Measurements from ENCODE around the gene SMAGP.
A peak's percentile ranks its signal among the peaks of the same experiment; 100 is the strongest.
"Not testable (repeated sequence)": the region's sequence is repeated elsewhere in the genome, so short reads cannot be mapped to it uniquely, and the experiment has no call there.

Gene SMAGP

GRCh38 chr12:51269174-51270066 lies 795 bp downstream of the SMAGP start:
- Histone ChIP-seq H4K8ac (ENCODE audit: low read depth, low read length) (no peak overlapping the region), H2BK120ac (ENCODE audit: low read depth, low read length) (peak overlapping the region; percentile 75), H2BK5ac (ENCODE audit: low read length) (no peak overlapping the region), H3K9ac (ENCODE audit: low read length) (peak overlapping the region; percentile 56), H3K79me1 (ENCODE audit: low read length) (no peaks in the 10 kb centered on the region), H2BK15ac (replicated peaks; ENCODE audit: low read depth) (peak overlapping the region; percentile 37), H3K4me3 (ENCODE audit: low read length) (no peak overlapping the region), H2AK5ac (ENCODE audit: low read length) (no peak overlapping the region), H3K18ac (ENCODE audit: low read length) (peak overlapping the region; percentile 95), H3K56ac (ENCODE audit: low read length) (peak overlapping the region; percentile 88), H3K27ac (ENCODE audit: low read depth, low read length) (no peak overlapping the region), H3K4me1 (ENCODE audit: control insufficient read depth, low read depth, low read length) (no peaks in the 10 kb centered on the region), H3K27me3 (ENCODE audit: insufficient read depth, low read length, poor library complexity) (no peaks in the 10 kb centered on the region), H3K4me2 (ENCODE audit: low read length) (peak overlapping the region; percentile 53), H3K23ac (ENCODE audit: low read length) (no peak overlapping the region), H3K79me2 (ENCODE audit: control insufficient read depth, insufficient read depth, low read length) (no peaks in the 10 kb centered on the region), H3K36me3 (ENCODE audit: control insufficient read depth, insufficient read depth, low read length) (no peaks in the 10 kb centered on the region), H3K4ac (ENCODE audit: low read depth, low read length) (peak overlapping the region; percentile 78), H4K5ac (ENCODE audit: low read length) (no peak overlapping the region)
- DNase-seq = peak; percentile 91
- WGBS (ENCODE audit: extremely low coverage, insufficient coverage, low lambda C conversion rate) = no CpG with 5 or more reads among the region's 59 CpGs

- no peak overlapping the region for H3K4me3 ChIP-seq (ENCODE audit: low read length)
- no peak overlapping the region for H3K23ac ChIP-seq (ENCODE audit: low read length)
- H3K79me2 ChIP-seq (ENCODE audit: control insufficient read depth, insufficient read depth, low read length) = no peaks in the 10 kb centered on the region
- no peak overlapping the region for H3K4me2 ChIP-seq (ENCODE audit: low read length)
- H3K9ac ChIP-seq (ENCODE audit: low read length) = no peak overlapping the region
- no peak overlapping the region for H3K4ac ChIP-seq (ENCODE audit: low read depth, low read length)
- no peak overlapping the region for H3K27ac ChIP-seq (ENCODE audit: low read depth, low read length)
- no peak overlapping the region for H3K56ac ChIP-seq (ENCODE audit: low read length)
- no peak overlapping the region for H2AK5ac ChIP-seq (ENCODE audit: low read length)
- H3K27me3 ChIP-seq (ENCODE audit: insufficient read depth, low read length, poor library complexity) = no peaks in the 10 kb centered on the region
- no peak overlapping the region for H4K8ac ChIP-seq (ENCODE audit: low read depth, low read length)
- no peak overlapping the region for H2BK120ac ChIP-seq (ENCODE audit: low read depth, low read length)
- no peak overlapping the region for H4K5ac ChIP-seq (ENCODE audit: low read length)
- no peaks in the 10 kb centered on the region for H3K4me1 ChIP-seq (ENCODE audit: control insufficient read depth, low read depth, low read length)
- H3K79me1 ChIP-seq (ENCODE audit: low read length) = no peaks in the 10 kb centered on the region
- H2BK15ac ChIP-seq (replicated peaks; ENCODE audit: low read depth) = no peak overlapping the region
- no peaks in the 10 kb centered on the region for H3K36me3 ChIP-seq (ENCODE audit: control insufficient read depth, insufficient read depth, low read length)
- no peak for DNase-seq
- H2BK5ac ChIP-seq (ENCODE audit: low read length) = no peak overlapping the region
- no peak overlapping the region for H3K18ac ChIP-seq (ENCODE audit: low read length)
These were observed 5.2 kb downstream of the SMAGP start for GRCh38 chr12:51265024-51265423.

GRCh38 chr12:51264297-51264696 lies 5.9 kb downstream of the SMAGP start:
- H3K23ac ChIP-seq (ENCODE audit: low read length) = no peak overlapping the region
- no peak overlapping the region for H4K8ac ChIP-seq (ENCODE audit: low read depth, low read length)
- H4K5ac ChIP-seq (ENCODE audit: low read length) = no peak overlapping the region
- no peak overlapping the region for H3K56ac ChIP-seq (ENCODE audit: low read length)
- no peak for DNase-seq
- no peak overlapping the region for H3K9ac ChIP-seq (ENCODE audit: low read length)
- no peak overlapping the region for H3K4me3 ChIP-seq (ENCODE audit: low read length)
- no peak overlapping the region for H2BK5ac ChIP-seq (ENCODE audit: low read length)
- no peak overlapping the region for H2AK5ac ChIP-seq (ENCODE audit: low read length)
- no peak overlapping the region for H3K4me2 ChIP-seq (ENCODE audit: low read length)
- no peaks in the 10 kb centered on the region for H3K27me3 ChIP-seq (ENCODE audit: insufficient read depth, low read length, poor library complexity)
- WGBS (ENCODE audit: extremely low coverage, insufficient coverage, low lambda C conversion rate) = no CpG with 5 or more reads among the region's 5 CpGs
- H3K79me1 ChIP-seq (ENCODE audit: low read length) = no peaks in the 10 kb centered on the region
- H3K18ac ChIP-seq (ENCODE audit: low read length) = no peak overlapping the region
- H3K79me2 ChIP-seq (ENCODE audit: control insufficient read depth, insufficient read depth, low read length) = no peaks in the 10 kb centered on the region
- H3K36me3 ChIP-seq (ENCODE audit: control insufficient read depth, insufficient read depth, low read length) = no peaks in the 10 kb centered on the region
- no peak overlapping the region for H3K4ac ChIP-seq (ENCODE audit: low read depth, low read length)
- no peak overlapping the region for H3K27ac ChIP-seq (ENCODE audit: low read depth, low read length)
- no peak overlapping the region for H2BK15ac ChIP-seq (replicated peaks; ENCODE audit: low read depth)
- no peak overlapping the region for H2BK120ac ChIP-seq (ENCODE audit: low read depth, low read length)
- no peaks in the 10 kb centered on the region for H3K4me1 ChIP-seq (ENCODE audit: control insufficient read depth, low read depth, low read length)

- H3K9ac ChIP-seq (ENCODE audit: low read length) = no peak overlapping the region
- H3K4me2 ChIP-seq (ENCODE audit: low read length) = no peak overlapping the region
- H3K18ac ChIP-seq (ENCODE audit: low read length) = no peak overlapping the region
- H3K4me3 ChIP-seq (ENCODE audit: low read length) = no peak overlapping the region
- H2BK15ac ChIP-seq (replicated peaks; ENCODE audit: low read depth) = no peak overlapping the region
- H3K79me1 ChIP-seq (ENCODE audit: low read length) = no peaks in the 10 kb centered on the region
- no peaks in the 10 kb centered on the region for H3K4me1 ChIP-seq (ENCODE audit: control insufficient read depth, low read depth, low read length)
- DNase-seq = no peak
- H3K56ac ChIP-seq (ENCODE audit: low read length) = no peak overlapping the region
- H3K79me2 ChIP-seq (ENCODE audit: control insufficient read depth, insufficient read depth, low read length) = no peaks in the 10 kb centered on the region
- H2AK5ac ChIP-seq (ENCODE audit: low read length) = no peak overlapping the region
- no peak overlapping the region for H4K5ac ChIP-seq (ENCODE audit: low read length)
- no peak overlapping the region for H3K23ac ChIP-seq (ENCODE audit: low read length)
- H3K27me3 ChIP-seq (ENCODE audit: insufficient read depth, low read length, poor library complexity) = no peaks in the 10 kb centered on the region
- H4K8ac ChIP-seq (ENCODE audit: low read depth, low read length) = no peak overlapping the region
- H3K36me3 ChIP-seq (ENCODE audit: control insufficient read depth, insufficient read depth, low read length) = no peaks in the 10 kb centered on the region
- H3K4ac ChIP-seq (ENCODE audit: low read depth, low read length) = no peak overlapping the region
- no peak overlapping the region for H3K27ac ChIP-seq (ENCODE audit: low read depth, low read length)
- no peak overlapping the region for H2BK120ac ChIP-seq (ENCODE audit: low read depth, low read length)
- no peak overlapping the region for H2BK5ac ChIP-seq (ENCODE audit: low read length)
- WGBS (ENCODE audit: extremely low coverage, insufficient coverage, low lambda C conversion rate) = no CpG with 5 or more reads among the region's 3 CpGs
These were observed 6.9 kb downstream of the SMAGP start for GRCh38 chr12:51263341-51263740.

- H4K8ac ChIP-seq (ENCODE audit: low read depth, low read length) = no peak overlapping the region
- H3K18ac ChIP-seq (ENCODE audit: low read length) = no peak overlapping the region
- H3K4me1 ChIP-seq (ENCODE audit: control insufficient read depth, low read depth, low read length) = no peaks in the 10 kb centered on the region
- no peaks in the 10 kb centered on the region for H3K79me1 ChIP-seq (ENCODE audit: low read length)
- peak; percentile 76 for DNase-seq
- no peaks in the 10 kb centered on the region for H3K27me3 ChIP-seq (ENCODE audit: insufficient read depth, low read length, poor library complexity)
- H3K23ac ChIP-seq (ENCODE audit: low read length) = no peak overlapping the region
- H2BK5ac ChIP-seq (ENCODE audit: low read length) = no peak overlapping the region
- H3K56ac ChIP-seq (ENCODE audit: low read length) = no peak overlapping the region
- H2AK5ac ChIP-seq (ENCODE audit: low read length) = no peak overlapping the region
- no peaks in the 10 kb centered on the region for H3K36me3 ChIP-seq (ENCODE audit: control insufficient read depth, insufficient read depth, low read length)
- H3K9ac ChIP-seq (ENCODE audit: low read length) = no peak overlapping the region
- no CpG with 5 or more reads among the region's 7 CpGs for WGBS (ENCODE audit: extremely low coverage, insufficient coverage, low lambda C conversion rate)
- H3K79me2 ChIP-seq (ENCODE audit: control insufficient read depth, insufficient read depth, low read length) = no peaks in the 10 kb centered on the region
- no peak overlapping the region for H3K4me3 ChIP-seq (ENCODE audit: low read length)
- no peak overlapping the region for H4K5ac ChIP-seq (ENCODE audit: low read length)
- no peak overlapping the region for H3K4me2 ChIP-seq (ENCODE audit: low read length)
- H2BK120ac ChIP-seq (ENCODE audit: low read depth, low read length) = no peak overlapping the region
- no peak overlapping the region for H3K4ac ChIP-seq (ENCODE audit: low read depth, low read length)
- H2BK15ac ChIP-seq (replicated peaks; ENCODE audit: low read depth) = no peak overlapping the region
- H3K27ac ChIP-seq (ENCODE audit: low read depth, low read length) = no peak overlapping the region
These were observed 7.4 kb downstream of the SMAGP start for GRCh38 chr12:51262758-51263177.

GRCh38 chr12:51259600-51259999 lies 10.6 kb downstream of the SMAGP start:
- H2AK5ac ChIP-seq (ENCODE audit: low read length); H3K18ac ChIP-seq (ENCODE audit: low read length); H3K27ac ChIP-seq (ENCODE audit: low read depth, low read length); H3K23ac ChIP-seq (ENCODE audit: low read length); H3K4me3 ChIP-seq (ENCODE audit: low read length); H3K56ac ChIP-seq (ENCODE audit: low read length); H2BK15ac ChIP-seq (replicated peaks; ENCODE audit: low read depth); H3K4me1 ChIP-seq (ENCODE audit: control insufficient read depth, low read depth, low read length); DNase-seq; H3K4ac ChIP-seq (ENCODE audit: low read depth, low read length); H3K36me3 ChIP-seq (ENCODE audit: control insufficient read depth, insufficient read depth, low read length); H3K9ac ChIP-seq (ENCODE audit: low read length); H2BK120ac ChIP-seq (ENCODE audit: low read depth, low read length); H3K27me3 ChIP-seq (ENCODE audit: insufficient read depth, low read length, poor library complexity); H3K4me2 ChIP-seq (ENCODE audit: low read length); H3K79me1 ChIP-seq (ENCODE audit: low read length); H4K5ac ChIP-seq (ENCODE audit: low read length); H4K8ac ChIP-seq (ENCODE audit: low read depth, low read length); H3K79me2 ChIP-seq (ENCODE audit: control insufficient read depth, insufficient read depth, low read length); H2BK5ac ChIP-seq (ENCODE audit: low read length): not testable (repeated sequence)
- WGBS (ENCODE audit: extremely low coverage, insufficient coverage, low lambda C conversion rate) = no CpG with 5 or more reads among the region's 1 CpG

Data from mesendoderm (in vitro differentiated cells).